Measurements from ENCODE around the gene RPS6KB2. TPM values are rescaled to one million over a fixed set of nuclear protein-coding genes. Genes with fewer than 3 reads are reported as not detected.
A peak's percentile ranks its signal among the peaks of the same experiment; 100 is the strongest.

Gene RPS6KB2
- total and polyA plus RNA-seq, 2 donors (not counting 1 experiment from before 2014, with no cell fraction given) = 29.0 to 30.6 TPM

DNA sequence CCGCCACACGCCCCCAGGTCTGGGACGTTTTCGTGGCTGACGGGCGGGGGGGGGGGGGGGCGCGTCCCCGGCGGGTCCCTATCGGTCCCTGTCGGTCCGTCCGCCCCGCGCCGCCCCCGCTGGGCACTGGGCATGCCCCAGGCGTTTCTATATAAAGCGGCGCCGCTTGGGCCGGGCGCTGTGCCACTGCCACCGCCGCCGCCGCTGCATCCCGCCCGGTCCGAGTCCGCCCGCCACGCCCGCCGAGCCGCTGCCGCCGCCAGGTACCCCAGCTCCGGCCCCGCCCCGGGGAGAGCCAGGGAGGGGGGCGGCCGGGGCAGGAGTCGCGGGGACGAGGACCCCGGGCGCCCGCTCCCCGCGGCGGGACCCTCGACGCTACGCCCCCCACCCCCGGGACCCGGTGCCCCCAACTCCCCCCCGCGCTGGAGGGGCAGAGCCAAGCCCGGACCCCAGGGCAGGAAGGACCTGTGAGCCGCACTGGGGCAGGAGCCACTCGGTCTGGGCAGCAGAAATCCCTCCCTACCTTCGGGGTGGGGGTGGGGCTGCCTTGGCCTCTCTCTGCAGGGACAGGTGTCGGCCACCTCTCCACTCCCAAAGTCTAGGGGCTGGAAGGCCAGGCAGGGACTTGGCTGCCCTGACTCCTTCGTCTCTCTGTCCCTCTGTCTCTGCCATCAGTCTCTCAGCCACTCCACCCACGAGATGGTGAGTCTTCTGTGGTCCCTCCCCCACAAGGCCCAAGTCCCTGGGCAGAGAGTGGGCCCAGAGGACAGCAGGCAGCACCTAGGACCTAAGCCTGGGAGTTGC, 12.6 kb upstream of the RPS6KB2 start, which contains the start of gene CARNS1:
Gene CARNS1, plus strand, starts transcription at position 178 of the 804 bp plus-strand sequence. Its CDS starts 522 bp downstream, at position 700.
- no peaks in the 10 kb centered on the region for H3K9me3 ChIP-seq (ENCODE audit: control insufficient read depth, insufficient read depth, low read depth, low read length)
- no peak within 1 kb of the TSS for H3K4me3 ChIP-seq (replicated peaks in 1 of 4; ENCODE audit: control extremely low read depth in 1 of 4, insufficient read depth in 1 of 4, low read depth in 3 of 4, low read length in 4 of 4)
- no peak for DNase-seq (ENCODE audit: low read depth in 2 of 2)
- TF ChIP-seq EZH2 (IDR thresholded peaks at IDR 0.05; ENCODE audit: low read length, missing control alignments) = peak; percentile 75
- TF ChIP-seq, protein P1, sequence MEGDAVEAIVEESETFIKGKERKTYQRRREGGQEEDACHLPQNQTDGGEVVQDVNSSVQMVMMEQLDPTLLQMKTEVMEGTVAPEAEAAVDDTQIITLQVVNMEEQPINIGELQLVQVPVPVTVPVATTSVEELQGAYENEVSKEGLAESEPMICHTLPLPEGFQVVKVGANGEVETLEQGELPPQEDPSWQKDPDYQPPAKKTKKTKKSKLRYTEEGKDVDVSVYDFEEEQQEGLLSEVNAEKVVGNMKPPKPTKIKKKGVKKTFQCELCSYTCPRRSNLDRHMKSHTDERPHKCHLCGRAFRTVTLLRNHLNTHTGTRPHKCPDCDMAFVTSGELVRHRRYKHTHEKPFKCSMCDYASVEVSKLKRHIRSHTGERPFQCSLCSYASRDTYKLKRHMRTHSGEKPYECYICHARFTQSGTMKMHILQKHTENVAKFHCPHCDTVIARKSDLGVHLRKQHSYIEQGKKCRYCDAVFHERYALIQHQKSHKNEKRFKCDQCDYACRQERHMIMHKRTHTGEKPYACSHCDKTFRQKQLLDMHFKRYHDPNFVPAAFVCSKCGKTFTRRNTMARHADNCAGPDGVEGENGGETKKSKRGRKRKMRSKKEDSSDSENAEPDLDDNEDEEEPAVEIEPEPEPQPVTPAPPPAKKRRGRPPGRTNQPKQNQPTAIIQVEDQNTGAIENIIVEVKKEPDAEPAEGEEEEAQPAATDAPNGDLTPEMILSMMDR (conservative IDR thresholded peaks at IDR 0.05 in 1 of 2, IDR thresholded peaks at IDR 0.05 in 1 of 2; ENCODE audit: low read depth in 1 of 2, low read length in 2 of 2) = no peak
- H3K79me2 ChIP-seq (ENCODE audit: control insufficient read depth, insufficient read depth, low read length) = no peaks in the 10 kb centered on the region
- no peak within 1 kb of the TSS for H3K4me2 ChIP-seq (ENCODE audit: extremely low read depth, insufficient read depth, low read length)
- no peak within 1 kb of the TSS for H3K27ac ChIP-seq (ENCODE audit: insufficient read depth, low read length)
- peaks cover 5% of the 10 kb centered on the region for H3K4me1 ChIP-seq (ENCODE audit: control insufficient read depth, extremely low read depth, insufficient read depth, low read length)
- H2AFZ ChIP-seq (ENCODE audit: low read length) = no peak within 1 kb of the TSS
- peaks cover 22% of the 10 kb centered on the region for H3K27me3 ChIP-seq (ENCODE audit: control insufficient read depth, insufficient read depth, low read length)
- no peaks in the 10 kb centered on the region for H4K20me1 ChIP-seq (ENCODE audit: control insufficient read depth, extremely low read depth, insufficient read depth, low read length)
- no peak within 1 kb of the TSS for H3K9ac ChIP-seq (ENCODE audit: insufficient read depth, low read length)
- H3K36me3 ChIP-seq (ENCODE audit: control insufficient read depth, insufficient read depth, low read length) = no peaks in the 10 kb centered on the region

DNA sequence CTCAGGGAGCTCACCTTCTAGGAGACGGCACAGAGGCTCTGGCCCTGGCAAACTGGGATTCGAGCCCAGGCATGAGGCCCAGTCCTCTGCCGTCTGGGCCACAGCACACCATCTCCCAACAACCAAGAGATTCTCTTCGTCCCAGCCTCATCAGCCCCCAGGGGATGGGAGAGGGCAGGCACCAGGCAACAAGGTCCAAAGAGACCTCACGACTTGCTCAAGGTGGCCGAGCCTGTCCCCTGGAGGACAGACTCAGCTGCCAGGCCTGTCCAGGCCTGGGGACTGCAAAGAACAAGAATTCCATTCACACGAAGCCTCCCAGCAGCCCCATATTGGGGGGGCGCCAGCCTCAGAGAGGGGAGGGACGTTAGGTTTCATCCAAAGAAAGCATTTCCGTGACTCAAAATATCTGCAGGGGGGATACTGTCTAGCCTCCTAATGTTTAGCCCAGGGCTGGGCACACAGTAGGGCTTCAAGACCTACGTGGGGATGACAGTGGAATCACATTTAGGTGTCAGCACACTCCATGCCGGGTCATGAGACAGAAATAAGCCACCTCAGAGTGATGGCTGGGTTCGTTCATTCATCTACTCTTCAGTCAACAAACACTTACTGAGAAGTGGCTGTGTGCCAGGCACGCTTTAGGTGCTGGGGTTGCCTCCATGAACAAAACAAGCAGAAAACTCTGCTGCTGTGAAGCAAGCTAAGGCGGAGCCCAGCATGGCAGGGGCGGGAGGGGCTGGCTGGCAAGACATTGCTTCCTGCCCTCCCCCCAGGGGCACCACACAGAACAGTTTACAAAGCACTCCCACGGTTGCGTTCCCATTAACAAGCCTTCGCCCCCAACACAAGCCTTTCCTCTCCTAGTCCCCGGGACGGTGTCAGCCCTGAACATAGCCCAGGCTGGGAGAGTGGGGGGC, 11.6 kb upstream of the RPS6KB2 start:
- Histone ChIP-seq H3K4me1 (ENCODE audit: control insufficient read depth, extremely low read depth, insufficient read depth, low read length) (peaks cover 5% of the 10 kb centered on the region), H3K4me3 (replicated peaks in 1 of 4; ENCODE audit: control extremely low read depth in 1 of 4, insufficient read depth in 1 of 4, low read depth in 3 of 4, low read length in 4 of 4) (no peak overlapping the region), H4K20me1 (ENCODE audit: control insufficient read depth, extremely low read depth, insufficient read depth, low read length) (no peaks in the 10 kb centered on the region), H3K9me3 (ENCODE audit: control insufficient read depth, insufficient read depth, low read depth, low read length) (no peaks in the 10 kb centered on the region), H2AFZ (ENCODE audit: low read length) (no peak overlapping the region), H3K36me3 (ENCODE audit: control insufficient read depth, insufficient read depth, low read length) (no peaks in the 10 kb centered on the region), H3K4me2 (ENCODE audit: extremely low read depth, insufficient read depth, low read length) (no peak overlapping the region), H3K27ac (ENCODE audit: insufficient read depth, low read length) (no peak overlapping the region), H3K79me2 (ENCODE audit: control insufficient read depth, insufficient read depth, low read length) (no peaks in the 10 kb centered on the region), H3K9ac (ENCODE audit: insufficient read depth, low read length) (no peak overlapping the region), H3K27me3 (ENCODE audit: control insufficient read depth, insufficient read depth, low read length) (peaks cover 16% of the 10 kb centered on the region)
- DNase-seq (ENCODE audit: low read depth in 2 of 2) = peak in 1 of 2 donors; percentile 18
- TF ChIP-seq, protein P1 (conservative IDR thresholded peaks at IDR 0.05 in 1 of 2, IDR thresholded peaks at IDR 0.05 in 1 of 2; ENCODE audit: low read depth in 1 of 2, low read length in 2 of 2) = no peak
- TF ChIP-seq EZH2 (IDR thresholded peaks at IDR 0.05; ENCODE audit: low read length, missing control alignments) = no peak

GRCh38 chr11:67417425-67417824, 10.9 kb upstream of the RPS6KB2 start:
- Histone ChIP-seq H3K79me2 (ENCODE audit: control insufficient read depth, insufficient read depth, low read length) (no peaks in the 10 kb centered on the region), H3K4me1 (ENCODE audit: control insufficient read depth, extremely low read depth, insufficient read depth, low read length) (peaks cover 5% of the 10 kb centered on the region), H3K4me3 (replicated peaks in 1 of 4; ENCODE audit: control extremely low read depth in 1 of 4, insufficient read depth in 1 of 4, low read depth in 3 of 4, low read length in 4 of 4) (no peak overlapping the region), H2AFZ (ENCODE audit: low read length) (no peak overlapping the region), H3K27ac (ENCODE audit: insufficient read depth, low read length) (no peak overlapping the region), H4K20me1 (ENCODE audit: control insufficient read depth, extremely low read depth, insufficient read depth, low read length) (no peaks in the 10 kb centered on the region), H3K36me3 (ENCODE audit: control insufficient read depth, insufficient read depth, low read length) (no peaks in the 10 kb centered on the region), H3K9me3 (ENCODE audit: control insufficient read depth, insufficient read depth, low read depth, low read length) (no peaks in the 10 kb centered on the region), H3K9ac (ENCODE audit: insufficient read depth, low read length) (no peak overlapping the region), H3K4me2 (ENCODE audit: extremely low read depth, insufficient read depth, low read length) (no peak overlapping the region), H3K27me3 (ENCODE audit: control insufficient read depth, insufficient read depth, low read length) (peaks cover 12% of the 10 kb centered on the region)
- TF ChIP-seq, protein P1 (conservative IDR thresholded peaks at IDR 0.05 in 1 of 2, IDR thresholded peaks at IDR 0.05 in 1 of 2; ENCODE audit: low read depth in 1 of 2, low read length in 2 of 2) = no peak
- no peak for TF ChIP-seq EZH2 (IDR thresholded peaks at IDR 0.05; ENCODE audit: low read length, missing control alignments)
- no peak for DNase-seq (ENCODE audit: low read depth in 2 of 2)

Measured in fibroblast of lung (primary cell).